Tibial nerve (tissue), 4 donors: Measurements from ENCODE around the gene TOR3A.

Experiments
- EP300 ChIP-seq, 2 donors: sonication (generic); formaldehyde crosslinking; IDR thresholded peaks; one replicate each; pipeline ENCODE4 v1.6.1; 2017; ENCODE audit warnings: antibody characterized with exemption in 2 of 2, mild to moderate bottlenecking in 1 of 2
- POLR2A ChIP-seq, 2 donors: fragments of 450-650 bp; IDR thresholded peaks; one replicate each; pipeline ENCODE4 v1.6.1; 2017; ENCODE audit warnings: antibody characterized with exemption in 2 of 2, mild to moderate bottlenecking in 2 of 2, moderate library complexity in 2 of 2
- TF ChIP-seq, protein P1 (sequence below), 5 experiments: fragments of 200-600 bp in 3 of 5; fragments of 450-650 bp in 2 of 5; sonication (generic) in 3 of 5; IDR thresholded peaks; one replicate each; pipeline ENCODE4 v1.5.1; 2016 to 2019; ENCODE audit warnings: antibody characterized with exemption in 5 of 5, mild to moderate bottlenecking in 3 of 5, moderate library complexity in 2 of 5

DNA sequence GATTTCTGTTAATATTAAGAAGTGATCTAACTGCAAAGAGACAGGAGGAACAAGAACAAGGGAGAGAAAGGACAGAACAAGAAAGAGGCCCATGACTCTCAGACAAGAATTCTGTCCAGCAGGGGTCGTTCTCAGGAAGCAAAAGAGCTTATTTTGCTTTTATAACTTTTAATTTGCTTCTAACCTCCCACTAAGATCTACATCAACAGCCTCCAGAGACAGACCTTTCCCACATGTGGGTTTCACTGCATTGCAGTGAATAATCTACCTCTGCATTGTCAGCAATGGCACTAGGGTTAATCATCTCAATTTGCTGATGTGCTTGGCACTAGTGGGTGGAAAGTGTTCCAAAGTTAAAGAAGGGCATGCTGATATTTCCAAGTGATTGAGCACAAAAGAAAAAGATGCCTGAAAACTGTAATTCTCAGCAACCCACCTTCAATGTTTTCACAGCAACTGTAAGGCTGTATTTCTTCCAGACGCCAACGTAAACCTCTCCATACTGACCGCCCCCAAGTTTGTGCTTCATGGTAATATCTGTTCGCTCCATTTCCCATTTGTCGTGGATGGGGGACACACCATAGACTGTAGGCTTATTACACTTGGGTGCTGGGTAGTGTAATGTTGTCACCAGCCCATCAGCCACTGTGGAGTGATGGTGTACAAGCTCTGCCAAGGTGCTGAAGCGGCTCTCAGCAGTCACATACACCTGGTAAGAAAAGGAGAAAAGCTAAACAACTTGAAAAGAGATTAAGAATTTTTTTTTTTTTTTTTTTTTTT, 39.5 kb downstream of the TOR3A start:
- TF ChIP-seq POLR2A (IDR thresholded peaks at IDR 0.05) = no peak
- TF ChIP-seq, protein P1, sequence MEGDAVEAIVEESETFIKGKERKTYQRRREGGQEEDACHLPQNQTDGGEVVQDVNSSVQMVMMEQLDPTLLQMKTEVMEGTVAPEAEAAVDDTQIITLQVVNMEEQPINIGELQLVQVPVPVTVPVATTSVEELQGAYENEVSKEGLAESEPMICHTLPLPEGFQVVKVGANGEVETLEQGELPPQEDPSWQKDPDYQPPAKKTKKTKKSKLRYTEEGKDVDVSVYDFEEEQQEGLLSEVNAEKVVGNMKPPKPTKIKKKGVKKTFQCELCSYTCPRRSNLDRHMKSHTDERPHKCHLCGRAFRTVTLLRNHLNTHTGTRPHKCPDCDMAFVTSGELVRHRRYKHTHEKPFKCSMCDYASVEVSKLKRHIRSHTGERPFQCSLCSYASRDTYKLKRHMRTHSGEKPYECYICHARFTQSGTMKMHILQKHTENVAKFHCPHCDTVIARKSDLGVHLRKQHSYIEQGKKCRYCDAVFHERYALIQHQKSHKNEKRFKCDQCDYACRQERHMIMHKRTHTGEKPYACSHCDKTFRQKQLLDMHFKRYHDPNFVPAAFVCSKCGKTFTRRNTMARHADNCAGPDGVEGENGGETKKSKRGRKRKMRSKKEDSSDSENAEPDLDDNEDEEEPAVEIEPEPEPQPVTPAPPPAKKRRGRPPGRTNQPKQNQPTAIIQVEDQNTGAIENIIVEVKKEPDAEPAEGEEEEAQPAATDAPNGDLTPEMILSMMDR (IDR thresholded peaks at IDR 0.05) = peak; percentile 53 to 83 (median 60)
- no peak for TF ChIP-seq EP300 (IDR thresholded peaks at IDR 0.05)
